Measurements from ENCODE around the gene UBR3. TPM values are rescaled to one million over a fixed set of nuclear protein-coding genes. Genes with fewer than 3 reads are reported as not detected.
"Not testable (repeated sequence)": the region's sequence is repeated elsewhere in the genome, so short reads cannot be mapped to it uniquely, and the experiment has no call there.

Gene UBR3
- total RNA-seq, 1 donor from 2014 or later = 109 TPM

DNA sequence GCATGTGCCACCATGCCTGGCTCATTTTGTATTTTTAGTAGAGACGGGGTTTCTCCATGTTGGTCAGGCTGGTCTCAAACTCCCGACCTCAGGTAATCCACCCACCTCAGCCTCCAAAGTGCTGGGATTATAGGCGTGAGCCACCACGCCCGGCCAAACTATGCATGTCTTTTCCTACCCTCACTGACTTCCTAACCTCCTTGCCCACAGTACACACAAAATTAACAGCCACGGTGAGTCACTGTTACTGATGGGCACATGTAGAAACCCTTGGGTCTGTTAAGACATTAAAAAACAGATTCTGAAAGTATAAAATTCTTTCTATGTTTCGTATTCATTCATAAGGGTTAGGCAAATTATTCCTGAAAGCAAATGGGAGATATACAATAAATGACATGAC, 7.2 kb upstream of the UBR3 start:
- DNase-seq (ENCODE audit: missing footprints); ATAC-seq; intact Hi-C loops (cut with DNase I): not testable (repeated sequence)

DNA sequence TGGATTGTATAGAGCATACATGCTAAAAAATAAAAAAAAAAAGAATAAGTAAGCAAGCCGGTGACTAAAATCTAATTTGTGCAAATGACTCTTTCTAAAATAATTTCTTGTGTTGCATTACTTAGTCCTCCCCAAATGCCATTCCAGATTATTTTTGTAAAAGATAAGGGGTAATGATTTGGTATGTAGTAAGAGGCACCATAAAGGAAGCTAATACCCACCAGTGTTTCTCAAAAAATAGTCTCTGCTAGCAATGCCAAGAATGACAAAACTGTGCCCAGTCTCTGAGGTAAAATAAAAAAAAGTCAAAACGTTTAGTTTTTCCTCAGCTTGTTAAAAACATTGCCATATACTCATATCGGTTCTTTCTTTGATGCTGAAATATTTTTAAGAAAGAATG, 5.2 kb upstream of the UBR3 start:
- DNase-seq (ENCODE audit: missing footprints) = no peak
- no peak for ATAC-seq
- intact Hi-C loops (cut with DNase I) = no loop called here

DNA sequence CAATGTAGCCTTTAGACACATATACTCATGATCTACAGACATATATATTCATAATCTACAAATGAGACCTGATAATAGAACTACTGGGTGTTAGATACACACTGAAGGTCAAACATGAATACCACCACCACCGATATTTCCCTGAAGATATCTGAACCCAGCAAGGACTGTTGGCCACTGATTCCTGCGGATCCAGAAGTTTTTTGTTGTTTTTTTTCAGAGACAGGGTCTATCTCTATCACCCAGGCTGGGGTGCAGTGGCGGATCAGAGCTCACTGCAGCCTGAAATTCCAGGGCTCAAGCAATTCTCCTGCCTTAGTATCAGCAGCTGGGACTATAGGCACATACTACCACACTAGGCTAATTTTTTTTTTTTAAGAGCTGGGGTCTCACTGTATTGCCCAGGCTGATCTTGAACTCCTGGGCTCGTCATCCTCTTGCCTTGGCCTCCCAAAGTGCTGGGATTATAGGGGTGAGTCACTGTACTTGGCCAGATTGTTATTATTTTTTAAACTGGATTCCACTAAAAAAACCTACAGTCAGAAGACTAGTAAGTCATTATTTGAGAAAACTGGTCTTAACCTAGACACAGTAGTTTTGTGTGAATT, 4.4 kb upstream of the UBR3 start:
- ATAC-seq (no peak), DNase-seq (ENCODE audit: missing footprints) (no peak)
- intact Hi-C loops (cut with DNase I) = no loop called here

DNA sequence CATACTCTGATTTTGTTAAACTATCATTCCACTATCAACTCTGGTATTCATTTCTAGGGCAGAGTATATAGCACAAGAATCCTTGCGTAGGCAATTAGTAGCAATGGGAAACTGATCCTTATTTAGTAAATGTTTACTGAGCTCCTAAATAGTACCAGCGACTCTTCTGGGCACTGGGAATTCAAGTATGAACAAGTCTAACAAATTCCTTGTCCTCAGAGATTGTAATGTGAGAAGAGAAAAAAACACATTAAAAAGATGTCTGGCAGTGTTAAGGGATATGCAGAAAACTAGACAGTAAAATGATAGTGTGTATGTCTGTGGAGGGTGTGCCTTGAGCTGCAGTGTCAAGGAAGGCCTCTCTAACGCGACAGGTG, 3.3 kb upstream of the UBR3 start:
- no peak for DNase-seq (ENCODE audit: missing footprints)
- no peak for ATAC-seq
- intact Hi-C loops (cut with DNase I) = loop anchor here (2.0 kb wide), 1 partner anchor 53 kb away; no protein-coding TSS in a partner anchor

DNA sequence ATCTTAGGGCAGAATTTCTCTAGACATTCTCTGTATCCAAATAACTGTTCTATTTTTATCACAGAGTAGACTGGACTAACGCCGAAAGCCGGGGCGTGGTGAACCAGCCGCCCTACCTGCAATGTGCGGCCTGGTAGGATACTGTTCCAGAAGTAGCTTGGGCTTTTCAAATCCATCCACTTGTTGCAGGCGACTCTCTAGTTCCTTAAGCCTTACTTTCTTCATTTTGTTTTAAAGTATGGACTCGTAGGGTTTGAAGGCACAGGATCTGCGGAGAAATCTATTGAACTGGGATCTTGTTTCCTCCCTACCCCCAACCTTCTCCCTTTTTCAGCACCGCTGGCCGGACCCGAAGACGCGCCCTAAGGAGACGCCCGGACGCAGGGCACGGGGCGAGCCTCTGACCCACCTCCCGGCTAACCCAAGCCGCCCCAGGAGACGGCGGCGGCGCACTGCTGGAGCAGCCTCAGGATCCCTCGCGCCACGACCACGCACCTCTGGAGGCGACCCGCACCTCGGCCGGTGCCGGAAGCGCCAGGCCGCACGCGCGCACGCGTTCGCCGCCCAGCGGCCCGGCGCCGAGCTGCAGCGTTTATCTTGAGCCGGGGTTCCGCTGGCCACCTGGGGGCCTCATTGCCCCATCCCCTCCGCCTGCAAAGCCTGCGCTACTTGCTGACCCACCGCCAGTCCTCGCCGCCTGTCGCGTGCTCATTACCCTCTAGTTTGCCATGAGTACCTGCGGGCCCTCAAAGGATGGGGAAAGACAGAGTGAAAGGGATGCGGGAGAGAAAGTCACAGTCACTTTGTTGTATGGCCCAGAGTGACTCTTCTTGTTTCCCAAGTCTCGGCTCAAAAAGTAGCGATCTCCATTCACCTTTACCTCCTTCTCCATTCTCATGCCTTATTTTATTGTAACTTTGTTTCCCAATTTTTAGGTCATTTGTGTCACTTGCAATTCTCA, 2.6 kb upstream of the UBR3 start, which contains the start of gene METTL5:
Gene METTL5 (minus strand): TSS at position 533 of the 961 bp plus-strand sequence. CDS start 308 bp downstream, at position 225.
- DNase-seq (ENCODE audit: missing footprints) (peak; percentile 93), ATAC-seq (peak; percentile 75)
- intact Hi-C loops (cut with DNase I) = loop anchor here (2.0 to 5.0 kb wide), 2 partner anchors 52 to 103 kb away; no protein-coding TSS in a partner anchor

DNA sequence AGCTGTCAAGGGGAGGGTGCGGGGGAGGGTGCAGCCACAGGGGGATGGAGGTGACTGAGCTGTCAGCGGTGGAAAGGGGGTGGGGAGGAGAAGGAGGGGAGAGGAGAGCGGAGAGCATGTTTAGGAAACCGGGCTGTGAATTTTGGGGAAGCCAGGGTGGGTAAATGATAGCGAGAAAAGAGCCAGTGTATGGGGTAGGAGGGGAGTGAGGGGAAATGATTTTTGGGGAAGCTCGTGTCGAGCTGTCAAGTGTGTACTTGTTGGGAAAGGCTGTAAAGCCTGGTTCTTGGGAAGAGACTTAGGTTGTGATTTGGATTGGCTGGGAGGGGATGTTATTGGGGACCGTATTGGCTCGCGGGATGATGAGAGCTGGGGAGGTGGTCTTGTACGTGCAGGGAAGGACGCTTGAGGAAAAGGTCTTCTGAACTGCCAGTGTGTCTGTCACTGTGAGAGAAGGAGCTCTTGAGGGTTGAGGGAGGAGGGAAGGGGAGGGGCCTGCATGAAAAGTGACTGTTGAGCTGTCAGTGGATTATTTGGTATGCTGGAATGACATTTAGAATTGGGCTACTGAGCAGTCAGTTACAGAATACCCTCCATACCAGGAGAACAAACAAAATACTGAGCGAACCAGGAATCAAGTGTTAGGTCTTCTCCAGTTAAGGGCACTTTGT, 1.0 kb downstream of the UBR3 start:
- DNase-seq (ENCODE audit: missing footprints) = no peak
- intact Hi-C loops (cut with DNase I) = loop anchor here (1.0 to 5.0 kb wide), 2 partner anchors 49 to 99 kb away; no protein-coding TSS in a partner anchor

DNA sequence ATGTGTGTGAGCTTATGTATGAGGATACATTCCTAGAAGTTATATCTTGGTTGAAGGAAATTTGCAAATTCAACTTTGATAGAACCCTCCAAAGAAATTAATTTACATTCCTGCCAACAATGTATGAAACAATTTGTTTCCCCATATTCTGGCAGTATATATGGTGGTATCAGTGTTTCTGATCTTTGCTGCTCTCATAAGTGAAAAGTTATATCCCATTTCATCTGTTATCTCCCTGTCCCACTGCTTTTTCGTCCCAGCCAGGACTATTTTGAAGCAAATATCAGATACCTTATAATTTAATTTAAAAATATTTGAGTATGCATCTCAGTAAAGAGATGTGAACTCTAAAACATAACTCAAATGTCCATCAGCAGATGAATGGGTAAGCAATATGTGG, 7.1 kb downstream of the UBR3 start:
- DNase-seq (ENCODE audit: missing footprints) (no peak), ATAC-seq (no peak)
- intact Hi-C loops (cut with DNase I) = no loop called here

More for the DNA sequence above, 1.0 kb downstream of the UBR3 start:
- ATAC-seq = peak; percentile 70

DNA sequence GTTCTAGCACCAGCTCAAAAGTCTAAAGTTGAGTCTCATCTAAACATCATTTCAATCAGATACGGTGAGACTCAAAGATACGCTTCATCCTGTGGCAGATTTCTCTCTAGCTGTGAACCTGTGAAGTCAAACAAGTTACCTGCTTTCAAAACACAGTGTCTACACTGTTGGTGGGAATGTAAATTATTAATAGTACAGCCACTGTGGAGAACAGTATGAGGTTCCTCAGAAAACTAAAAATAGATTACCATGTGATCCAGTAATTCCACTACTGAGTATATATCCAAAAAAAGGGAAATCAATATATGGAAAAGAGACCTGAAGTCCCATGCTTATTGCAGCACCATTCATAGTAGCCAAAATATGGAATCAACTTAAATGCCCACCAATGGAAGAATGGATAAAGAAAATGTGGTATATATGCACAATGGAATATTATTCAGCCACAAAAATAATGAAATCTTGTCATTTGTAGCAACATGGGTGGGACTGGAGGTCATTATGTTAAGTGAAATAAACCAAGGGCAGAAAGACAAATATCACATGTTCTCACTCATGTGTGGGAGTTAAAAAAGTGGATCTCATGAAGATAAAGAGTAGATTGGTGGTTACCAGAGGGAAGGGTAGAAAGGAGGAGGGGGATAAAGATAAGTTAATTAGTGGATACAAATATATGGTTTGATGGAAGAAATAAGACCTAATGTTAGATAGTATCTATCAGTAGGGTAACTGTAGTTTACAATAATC, 11.7 kb downstream of the UBR3 start:
- DNase-seq (ENCODE audit: missing footprints) (no peak), ATAC-seq (peak; percentile 68)
- intact Hi-C loops (cut with DNase I) = no loop called here

DNA sequence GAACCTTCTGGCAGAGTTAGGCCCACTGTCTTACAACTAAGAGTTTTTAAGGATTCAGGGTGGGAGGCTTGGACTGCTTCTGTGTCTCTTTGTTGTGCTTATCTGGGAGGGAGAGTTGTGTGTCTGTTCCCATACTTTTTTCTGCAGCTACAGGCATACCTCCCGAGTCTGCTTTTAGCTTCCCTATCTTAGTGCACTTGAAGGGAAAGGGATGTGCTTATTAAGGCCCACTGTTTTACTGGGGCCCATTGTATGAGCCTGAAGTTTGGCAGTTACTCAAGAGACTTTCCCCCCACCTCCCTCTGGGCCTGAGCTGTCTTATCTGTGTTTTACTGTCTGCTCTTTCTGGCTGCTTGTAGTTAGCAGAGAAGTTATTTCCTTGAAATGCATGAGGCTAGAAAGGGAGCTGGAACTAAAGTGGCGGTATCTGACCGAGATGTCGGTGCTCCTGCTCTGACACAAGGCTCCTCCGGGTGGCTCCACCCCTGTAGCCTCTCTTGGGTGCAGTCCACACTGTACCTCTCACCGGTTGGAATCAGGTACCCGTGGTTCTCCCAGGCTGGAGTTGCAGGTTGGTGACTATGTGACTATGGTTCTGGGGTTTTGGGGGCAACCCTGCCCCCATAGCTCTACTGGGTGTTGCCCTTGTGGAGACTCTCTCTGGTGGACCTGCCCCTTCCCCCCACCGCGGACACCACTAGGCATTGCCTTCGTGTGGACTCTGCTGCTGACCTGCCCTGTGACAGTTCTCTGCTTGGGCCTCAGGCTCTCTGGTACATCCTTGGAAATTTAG, 12.9 kb downstream of the UBR3 start:
- DNase-seq (ENCODE audit: missing footprints) (no peak), ATAC-seq (peak; percentile 64)
- intact Hi-C loops (cut with DNase I) = no loop called here

DNA sequence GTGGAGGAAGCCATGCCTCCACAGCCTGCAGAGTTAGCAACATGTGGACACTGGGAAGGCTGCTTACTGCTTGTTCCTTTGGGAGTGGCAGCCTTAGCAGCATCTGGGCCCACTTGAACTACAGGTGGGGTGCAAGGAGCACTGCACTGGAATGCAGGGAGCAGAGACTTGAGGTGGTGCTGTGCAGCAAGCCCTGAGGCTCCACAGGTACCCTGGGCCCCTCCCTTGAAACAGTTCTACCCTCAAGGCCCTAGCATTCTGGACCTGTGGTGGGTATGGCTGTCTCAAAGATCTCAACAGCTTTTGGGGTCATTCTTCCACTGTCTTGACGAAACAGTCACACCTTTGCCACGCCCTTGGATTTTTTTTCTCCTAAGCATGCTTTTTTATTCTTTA, 13.5 kb downstream of the UBR3 start:
- peak; percentile 17 for ATAC-seq
- no peak for DNase-seq (ENCODE audit: missing footprints)
- intact Hi-C loops (cut with DNase I) = no loop called here

DNA sequence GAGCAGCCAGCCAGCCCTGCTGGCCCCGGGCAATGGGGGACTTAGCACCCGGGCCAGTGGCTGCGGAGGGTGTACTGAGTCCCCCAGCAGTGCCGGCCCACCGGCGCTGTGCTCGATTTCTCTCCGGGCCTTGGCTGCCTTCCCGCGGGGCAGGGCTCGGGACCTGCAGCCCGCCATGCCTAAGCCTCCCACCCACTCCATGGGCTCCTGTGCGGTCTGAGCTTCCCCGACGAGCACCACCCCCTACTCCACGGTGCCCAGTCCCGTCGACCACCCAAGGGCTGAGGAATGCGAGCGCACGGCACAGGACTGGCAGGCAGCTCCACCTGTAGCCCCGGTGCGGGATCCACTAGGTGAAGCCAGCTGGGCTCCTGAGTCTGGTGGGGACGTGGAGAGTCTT, 14.4 kb downstream of the UBR3 start:
- DNase-seq (ENCODE audit: missing footprints); ATAC-seq; intact Hi-C loops (cut with DNase I): not testable (repeated sequence)

DNA sequence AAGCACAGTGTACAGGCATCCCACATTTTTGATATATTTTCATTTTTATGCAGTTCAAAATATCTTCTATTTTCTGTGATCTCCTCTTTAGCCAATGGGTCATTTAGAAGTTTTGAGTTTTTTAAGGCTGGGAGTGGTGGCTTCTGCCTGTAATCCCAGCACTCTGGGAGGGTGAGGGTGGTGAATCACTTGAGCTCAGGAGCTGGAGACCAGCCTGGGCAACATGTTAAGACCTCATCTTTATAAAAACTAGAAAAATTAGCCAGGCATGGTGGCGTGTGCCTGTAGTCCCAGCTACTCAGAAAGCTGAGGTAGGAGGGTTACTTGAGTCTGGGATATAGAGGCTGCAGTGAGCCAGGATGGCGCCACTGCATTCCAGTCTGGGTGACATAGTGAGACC, 17.8 kb downstream of the UBR3 start:
- no peak for DNase-seq (ENCODE audit: missing footprints)
- intact Hi-C loops (cut with DNase I) = no loop called here
- ATAC-seq = no peak

DNA sequence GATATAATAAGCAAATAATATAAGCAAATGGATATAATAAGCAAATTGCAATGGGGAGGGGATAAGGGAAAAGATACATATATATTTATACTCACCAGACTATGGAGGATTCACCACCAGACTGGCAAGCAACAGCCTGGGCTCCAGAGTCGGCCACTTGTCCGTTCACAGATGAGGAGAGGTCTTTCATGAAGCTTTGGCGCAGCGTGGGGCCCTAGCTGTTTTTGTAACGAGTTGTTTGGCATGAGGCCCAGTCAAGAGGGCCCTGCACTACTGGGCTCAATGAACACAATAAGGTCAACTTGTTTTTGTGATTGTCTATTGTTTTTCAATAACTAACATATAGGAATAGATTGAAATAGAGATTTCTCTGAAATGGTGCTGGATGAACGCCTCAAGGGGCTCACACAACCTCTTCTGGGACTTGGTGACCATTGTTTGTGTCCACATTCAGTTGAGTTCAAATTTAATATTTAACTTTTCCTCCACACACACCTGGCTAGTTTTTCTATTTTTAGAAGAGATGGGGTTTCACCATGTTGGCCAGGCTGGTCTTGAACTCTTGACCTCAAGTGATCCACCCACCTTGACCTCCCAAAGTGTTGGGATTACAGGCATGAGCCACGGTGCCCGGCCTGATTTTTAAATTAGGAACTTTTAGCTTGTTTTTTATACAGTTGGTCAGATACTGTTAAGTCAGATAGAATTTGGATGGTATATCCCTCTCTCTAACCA, 21.9 kb downstream of the UBR3 start:
- intact Hi-C loops (cut with DNase I); DNase-seq (ENCODE audit: missing footprints): not testable (repeated sequence)
- ATAC-seq = peak; percentile 32

DNA sequence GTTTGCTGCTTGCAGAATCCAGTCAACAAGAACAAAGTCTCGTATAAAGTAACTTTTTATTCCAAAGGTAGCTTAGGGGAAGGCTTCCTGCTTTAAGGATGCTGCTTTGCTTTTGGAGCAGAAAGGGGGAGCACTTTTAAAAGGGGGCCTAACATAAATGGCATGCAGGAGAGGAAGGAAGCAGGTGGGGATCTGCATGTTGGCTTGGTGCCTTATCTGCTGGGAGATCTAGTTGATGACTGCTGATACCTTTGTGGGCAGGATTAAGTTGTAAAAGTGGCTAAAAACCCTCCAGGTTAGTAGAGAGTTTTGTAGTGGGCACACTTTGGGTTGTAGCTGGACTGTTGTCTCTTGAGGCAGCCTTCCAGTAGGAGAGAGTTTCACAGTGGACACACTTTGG, 22.5 kb downstream of the UBR3 start:
- intact Hi-C loops (cut with DNase I) = no loop called here
- no peak for ATAC-seq
- no peak for DNase-seq (ENCODE audit: missing footprints)

DNA sequence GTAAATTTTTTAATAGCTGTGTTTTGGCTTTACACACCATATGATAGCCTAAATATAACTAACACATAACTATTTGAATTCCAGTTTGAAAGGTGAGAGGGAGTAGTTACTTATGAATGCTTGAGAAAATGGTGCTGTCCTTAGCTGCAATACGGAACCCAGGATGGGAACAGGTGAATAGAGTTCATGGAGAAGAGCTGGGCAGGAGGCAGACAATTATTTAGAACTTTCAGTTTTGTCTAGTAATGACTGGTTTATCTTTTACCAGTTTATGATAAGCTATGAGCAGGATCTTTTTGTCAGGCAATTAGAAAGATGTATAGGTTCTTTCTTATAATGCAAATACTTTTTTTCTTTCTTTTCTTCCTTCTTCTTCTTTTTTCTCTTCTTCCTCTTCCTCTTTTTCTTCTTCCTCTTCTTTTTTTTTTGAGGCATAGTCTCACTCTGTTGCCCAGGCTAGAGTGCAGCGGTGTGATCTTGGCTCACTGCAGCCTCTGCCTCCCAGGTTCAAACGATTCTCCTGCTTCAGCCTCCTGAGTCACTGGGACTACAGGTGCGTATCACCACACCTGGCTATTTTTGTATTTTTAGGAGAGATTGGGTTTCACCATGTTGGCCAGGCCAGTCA, 25.9 kb downstream of the UBR3 start:
- DNase-seq (ENCODE audit: missing footprints) = no peak
- intact Hi-C loops (cut with DNase I) = no loop called here
- no peak for ATAC-seq

DNA sequence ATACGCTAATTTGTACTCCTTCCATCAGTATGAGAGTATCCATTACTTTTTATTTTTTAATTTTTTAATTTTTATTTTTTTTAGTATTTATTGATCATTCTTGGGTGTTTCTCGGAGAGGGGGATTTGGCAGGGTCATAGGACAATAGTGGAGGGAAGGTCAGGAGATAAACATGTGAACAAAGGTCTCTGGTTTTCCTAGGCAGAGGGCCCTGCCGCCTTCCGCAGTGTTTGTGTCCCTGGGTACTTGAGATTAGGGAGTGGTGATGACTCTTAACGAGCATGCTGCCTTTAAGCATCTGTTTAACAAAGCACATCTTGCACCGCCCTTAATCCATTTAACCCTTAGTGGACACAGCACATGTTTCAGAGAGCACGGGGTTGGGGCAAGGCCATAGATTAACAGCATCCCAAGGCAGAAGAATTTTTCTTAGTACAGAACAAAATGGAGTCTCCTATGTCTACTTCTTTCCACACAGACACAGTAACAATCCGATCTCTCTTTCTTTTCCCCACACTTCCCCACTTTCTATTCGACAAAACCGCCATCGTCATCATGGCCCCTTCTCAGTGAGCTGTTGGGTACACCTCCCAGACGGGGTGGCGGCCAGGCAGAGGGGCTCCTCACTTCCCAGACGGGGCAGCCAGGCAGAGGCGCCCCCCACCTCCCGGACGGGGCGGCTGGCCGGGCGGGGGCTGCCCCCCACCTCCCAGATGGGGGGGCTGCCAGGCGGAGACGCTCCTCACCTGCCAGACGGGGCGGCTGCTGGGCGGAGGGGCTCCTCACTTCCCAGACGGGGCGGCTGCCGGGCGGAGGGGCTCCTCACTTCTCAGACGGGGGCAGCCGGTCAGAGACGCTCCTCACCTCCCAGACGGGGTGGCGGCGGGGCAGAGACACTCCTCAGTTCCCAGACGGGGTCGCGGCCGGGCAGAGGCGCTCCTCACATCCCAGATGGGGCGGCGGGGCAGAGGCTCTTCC, 28.3 kb downstream of the UBR3 start:
- intact Hi-C loops (cut with DNase I); ATAC-seq; DNase-seq (ENCODE audit: missing footprints): not testable (repeated sequence)
